NCI-H1417 treated with DMSO at 0.1 percent for 48 hours (cell line): ENCODE measurements around the gene JPT2.

ENCODE experiments used
- DNase-seq: peaks from one replicate; lab custom pipeline; 2025; lab: John Stamatoyannopoulos, UW

Gene JPT2

DNA sequence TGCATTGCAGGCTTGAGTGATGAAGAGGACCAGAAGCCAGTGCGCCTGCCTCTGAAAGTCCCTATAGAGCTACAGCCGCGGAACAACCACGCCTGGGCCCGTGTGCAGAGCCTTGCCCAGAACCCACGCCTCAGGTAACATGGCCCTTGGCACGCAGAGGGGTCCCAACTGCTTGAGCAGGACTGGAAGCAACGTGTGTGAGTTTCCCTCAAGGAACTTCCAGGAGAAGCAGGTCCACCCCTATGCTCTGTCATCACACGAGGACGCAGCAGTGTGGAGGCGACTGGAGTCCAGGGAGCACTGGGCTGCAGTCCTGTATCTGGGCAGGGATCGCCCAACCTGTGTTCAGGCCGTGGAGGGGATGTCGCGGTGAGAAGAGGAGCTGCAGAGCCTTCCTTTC, 25.1 kb upstream of the JPT2 start:
- DNase-seq: no peak

DNA sequence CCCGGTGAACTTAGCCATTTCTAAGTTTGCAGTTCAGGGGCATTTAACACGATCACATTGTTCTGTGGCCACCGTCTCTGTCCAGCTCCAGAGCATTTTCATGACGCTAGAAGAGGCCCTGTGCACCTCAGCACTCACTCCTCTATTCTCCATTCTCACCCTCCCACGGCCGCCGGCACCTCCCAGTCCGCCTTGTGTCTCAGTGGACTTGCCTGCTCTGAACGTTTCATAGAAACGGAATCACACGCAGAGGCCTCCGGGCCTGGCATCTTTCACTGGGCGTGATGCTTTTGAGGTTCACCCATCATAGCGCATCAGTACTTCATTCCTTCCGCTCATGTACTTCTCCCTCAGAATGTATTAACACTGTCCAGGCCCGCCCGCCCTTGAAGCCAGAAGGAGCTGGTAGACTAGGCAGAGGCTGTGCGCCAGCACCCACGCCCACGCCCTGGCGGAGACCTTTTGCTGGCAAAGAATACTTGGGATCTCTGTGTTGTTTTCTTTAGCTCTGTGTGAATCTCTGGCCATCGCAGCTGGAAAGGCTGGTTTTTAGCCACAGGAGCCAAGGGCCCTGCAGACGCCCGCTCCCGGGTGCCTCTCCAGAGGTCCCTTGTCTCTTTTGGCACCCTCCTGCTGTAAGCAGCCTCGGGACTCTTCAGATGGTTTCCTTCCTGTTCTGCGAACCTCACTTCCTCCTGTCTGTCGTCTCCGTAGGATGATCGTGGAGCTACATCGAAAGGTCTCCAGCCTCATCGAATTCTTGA, 23.4 kb upstream of the JPT2 start:
- no peak for DNase-seq

DNA sequence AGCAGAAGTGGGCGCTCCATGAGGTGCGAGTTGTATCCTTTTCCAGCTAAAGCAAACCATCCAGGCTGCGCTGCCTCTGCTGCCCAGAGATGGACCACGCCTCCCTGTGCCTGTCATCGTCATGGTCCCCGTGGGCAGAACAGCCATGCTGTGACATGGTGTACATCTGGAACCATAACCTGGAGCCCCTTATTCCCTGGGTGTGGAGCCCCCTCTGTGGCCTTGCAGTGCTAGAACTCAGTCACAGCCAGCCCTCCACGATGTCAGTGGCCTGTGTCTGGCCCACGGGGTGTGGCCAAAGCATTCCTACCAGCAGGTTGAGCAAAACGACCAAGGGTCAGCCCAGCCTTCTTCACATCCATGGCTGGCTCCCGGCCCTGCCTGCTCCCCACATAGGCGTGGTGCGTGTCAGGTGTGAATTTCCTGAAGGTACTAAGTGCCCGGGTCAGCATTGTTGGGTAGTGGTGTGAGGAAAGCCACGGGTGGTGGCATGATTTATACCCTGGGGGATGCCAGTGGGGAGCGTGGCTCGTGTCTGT, 22.7 kb upstream of the JPT2 start:
- DNase-seq: no peak

DNA sequence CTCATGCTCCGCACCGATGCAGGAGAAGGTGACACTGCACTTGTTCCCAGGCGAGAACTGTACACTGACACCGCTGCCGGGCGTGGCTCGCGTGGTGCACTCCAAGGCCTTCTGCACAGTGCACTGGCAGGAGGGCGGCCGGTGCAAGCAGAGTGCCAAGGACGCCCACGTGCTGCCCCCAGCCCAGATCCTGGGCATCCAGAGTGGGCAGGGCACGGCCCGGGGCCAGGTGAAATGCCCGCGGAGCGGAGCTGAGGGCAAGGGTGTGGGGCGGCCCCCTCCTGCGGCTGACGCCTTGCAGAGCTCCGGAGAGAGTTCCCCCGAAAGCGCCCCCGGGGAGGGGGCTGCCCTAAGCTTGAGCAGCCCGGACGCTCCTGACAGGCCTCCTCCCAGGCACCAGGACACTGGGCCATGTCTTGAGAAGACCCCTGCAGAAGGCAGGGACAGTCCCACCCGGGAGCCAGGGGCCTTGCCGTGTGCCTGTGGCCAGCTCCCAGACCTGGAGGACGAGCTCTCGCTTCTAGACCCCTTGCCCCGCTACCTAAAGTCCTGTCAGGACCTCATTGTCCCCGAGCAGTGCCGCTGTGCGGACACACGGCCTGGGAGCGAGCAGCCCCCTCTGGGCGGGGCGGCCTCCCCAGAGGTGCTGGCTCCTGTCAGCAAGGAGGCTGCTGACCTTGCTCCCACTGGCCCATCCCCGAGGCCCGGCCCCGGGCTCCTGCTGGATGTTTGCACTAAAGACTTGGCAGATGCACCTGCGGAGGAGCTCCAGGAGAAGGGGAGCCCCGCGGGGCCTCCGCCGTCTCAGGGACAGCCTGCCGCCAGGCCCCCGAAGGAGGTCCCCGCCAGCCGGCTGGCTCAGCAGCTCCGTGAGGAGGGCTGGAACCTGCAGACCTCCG, 21.9 kb upstream of the JPT2 start:
- no peak for DNase-seq

DNA sequence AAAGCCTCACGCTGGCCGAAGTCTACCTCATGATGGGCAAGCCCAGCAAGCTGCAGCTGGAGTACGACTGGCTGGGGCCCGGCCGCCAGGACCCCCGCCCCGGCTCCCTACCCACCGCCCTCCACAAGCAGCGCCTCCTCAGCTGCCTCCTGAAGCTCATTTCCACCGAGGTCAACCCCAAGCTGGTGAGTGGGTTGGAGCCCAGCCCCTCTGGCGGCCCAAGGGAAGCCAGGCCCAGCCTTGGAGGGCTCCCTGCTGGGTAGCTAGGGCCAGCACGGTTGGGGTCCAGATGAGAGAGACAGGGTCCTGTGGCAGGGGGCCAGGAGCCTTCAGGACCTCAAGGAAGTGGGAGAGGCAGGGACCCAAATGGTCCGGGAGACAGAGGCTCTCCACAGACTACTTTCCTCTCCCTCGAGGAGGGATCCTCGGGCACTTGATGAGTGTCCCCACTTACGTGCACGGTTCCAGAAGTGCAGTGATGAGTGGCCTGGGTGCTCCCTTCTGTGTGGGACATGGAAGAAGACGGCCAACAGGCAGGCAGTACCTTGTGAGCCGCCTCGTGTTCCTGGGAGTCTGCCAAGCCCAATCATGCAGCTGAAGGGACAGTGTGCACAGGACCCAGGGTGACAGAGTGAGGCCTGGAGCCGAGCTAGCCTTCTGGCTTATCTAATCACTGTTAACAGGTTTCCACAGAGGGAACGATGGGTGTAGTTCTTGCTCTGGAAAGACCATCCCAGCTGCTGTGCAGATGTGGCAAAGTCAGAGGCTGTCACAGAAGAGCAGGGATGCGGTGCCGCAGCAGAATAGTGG, 21.1 kb upstream of the JPT2 start:
- DNase-seq: no peak

DNA sequence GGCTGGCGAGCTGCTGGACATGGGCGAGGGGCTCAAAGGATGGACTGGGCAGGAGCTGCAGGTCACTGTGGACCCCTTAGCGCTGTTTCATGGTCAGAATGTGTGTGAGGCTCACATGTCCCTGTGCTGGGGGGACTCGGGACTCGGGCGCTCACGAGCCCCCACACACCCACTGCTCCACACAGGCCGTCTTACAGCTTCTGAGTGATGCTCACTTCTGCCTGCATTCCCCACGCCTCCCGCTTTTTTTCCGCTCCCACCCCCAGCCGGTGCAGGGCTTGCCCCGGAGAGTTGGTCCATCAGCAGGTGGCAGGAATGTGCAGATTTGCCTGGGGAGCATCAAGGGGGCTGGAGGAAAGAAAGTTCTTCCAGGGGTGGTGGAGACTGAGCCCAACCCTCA, 20.2 kb upstream of the JPT2 start:
- DNase-seq: no peak

DNA sequence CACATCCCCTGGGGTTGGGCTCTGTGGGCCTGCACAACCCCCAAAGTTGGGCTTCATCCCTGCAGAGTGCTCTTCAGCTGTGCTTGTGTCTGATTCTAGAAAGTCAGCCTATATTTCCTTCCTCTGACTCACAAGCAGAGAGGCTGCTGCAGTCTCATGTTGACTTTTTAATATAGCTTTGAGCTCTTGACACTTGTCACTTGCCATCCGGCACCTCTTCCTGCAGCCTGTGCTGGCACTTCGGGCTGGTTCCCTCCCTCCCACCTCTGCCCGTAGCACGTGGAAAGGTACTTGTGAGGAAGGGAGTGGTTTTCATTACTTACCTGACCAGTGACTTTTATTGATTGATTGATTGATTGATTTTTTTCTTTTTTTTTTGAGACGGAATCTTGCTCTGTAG, 19.0 kb upstream of the JPT2 start:
- no peak for DNase-seq

DNA sequence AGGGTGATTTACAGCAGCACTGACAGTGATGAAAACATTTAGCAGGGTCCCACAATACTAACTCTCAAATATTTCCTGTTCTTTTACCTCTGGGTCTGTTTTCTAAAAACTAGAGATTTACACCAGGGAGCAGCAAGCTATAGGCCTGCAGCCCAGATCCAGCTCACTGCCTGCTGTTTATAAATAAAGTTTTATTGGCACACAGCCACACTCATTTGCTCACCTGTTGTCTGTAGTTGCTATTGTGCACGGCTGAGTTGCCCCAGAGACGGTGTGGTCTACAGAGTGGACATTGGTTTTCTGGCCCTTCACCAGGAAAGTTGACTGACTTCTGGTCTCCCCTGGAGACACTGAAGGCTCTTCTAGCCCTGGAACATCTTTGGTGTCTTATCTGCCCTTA, 16.3 kb upstream of the JPT2 start:
- no peak for DNase-seq

DNA sequence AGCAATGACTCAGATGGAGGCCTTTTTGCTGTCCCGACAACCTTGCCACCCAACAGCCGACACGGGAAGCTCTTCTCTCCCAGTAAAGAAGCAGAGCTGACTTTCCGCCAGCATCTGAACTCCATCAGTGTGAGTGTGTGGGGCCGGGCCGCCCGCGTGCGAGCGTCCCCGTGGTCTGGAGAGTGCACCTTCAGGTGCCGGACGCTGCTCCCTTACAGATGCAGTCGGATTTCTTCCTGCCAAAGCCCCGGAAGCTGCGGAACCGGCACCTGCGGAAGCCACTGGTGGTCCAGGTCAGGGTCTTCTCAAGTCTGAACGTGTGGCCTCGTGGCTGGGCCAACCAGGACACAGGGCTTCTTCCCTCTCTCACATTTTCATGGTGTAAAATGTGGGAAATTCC, 15.5 kb upstream of the JPT2 start:
- no peak for DNase-seq

DNA sequence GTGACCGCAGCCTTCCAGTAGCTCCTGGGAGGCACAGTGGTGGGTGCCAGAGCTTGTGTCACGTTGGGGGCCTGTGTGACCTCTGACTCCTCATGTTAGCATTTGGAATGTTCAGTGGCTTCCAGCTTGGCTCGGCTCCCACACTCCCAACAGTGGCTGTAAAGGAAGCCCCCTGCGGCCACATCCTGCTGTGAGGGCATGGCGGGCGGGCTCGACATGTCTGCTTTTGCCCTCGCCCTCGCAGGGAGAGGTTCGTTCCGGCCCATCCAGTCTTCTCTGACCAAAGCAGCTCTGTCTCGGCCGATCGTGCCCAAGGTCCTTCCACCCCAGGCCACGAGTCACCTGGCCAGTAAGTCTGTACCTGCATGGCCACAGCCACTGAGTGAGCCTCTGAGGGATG, 12.2 kb upstream of the JPT2 start:
- DNase-seq: no peak

DNA sequence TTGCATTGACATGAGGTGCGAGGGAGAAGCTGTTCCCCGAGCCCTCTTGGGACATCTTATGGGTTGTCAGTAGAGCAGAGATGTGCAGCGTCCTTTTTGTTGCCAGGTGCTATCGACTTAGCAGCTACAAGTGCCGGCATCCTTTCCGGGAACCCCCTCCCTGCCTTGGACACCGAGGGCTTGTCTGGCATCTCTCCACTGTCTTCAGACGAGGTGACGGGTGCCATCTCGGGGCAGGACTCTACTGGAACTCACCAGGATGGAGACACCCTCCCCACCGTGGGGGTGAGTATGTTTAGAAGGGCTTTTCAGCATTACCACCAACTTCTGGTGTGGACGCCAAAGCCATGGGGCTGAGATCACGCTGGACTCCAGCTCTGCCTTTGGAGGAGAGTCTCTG, 11.8 kb upstream of the JPT2 start:
- DNase-seq: no peak

DNA sequence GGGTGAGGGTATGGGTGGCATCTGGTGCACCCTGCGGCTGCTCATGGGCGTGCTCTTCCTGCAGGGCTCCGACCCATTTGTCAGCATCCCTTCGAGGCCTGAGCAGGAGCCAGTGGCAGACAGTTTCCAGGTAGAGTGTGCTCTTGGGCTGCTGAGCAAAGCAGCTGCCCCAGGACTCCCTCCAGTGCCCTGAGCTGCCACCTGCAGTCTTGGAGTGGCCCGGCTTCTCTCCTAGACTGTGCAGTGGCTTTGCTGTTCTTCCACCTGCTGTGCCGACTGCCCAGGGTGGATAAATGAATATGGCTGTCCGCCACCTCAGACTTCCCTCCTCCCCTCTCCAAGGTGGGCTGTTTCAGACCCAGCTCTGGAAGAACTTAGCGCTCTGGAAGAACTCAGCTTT, 10.8 kb upstream of the JPT2 start:
- DNase-seq: no peak

DNA sequence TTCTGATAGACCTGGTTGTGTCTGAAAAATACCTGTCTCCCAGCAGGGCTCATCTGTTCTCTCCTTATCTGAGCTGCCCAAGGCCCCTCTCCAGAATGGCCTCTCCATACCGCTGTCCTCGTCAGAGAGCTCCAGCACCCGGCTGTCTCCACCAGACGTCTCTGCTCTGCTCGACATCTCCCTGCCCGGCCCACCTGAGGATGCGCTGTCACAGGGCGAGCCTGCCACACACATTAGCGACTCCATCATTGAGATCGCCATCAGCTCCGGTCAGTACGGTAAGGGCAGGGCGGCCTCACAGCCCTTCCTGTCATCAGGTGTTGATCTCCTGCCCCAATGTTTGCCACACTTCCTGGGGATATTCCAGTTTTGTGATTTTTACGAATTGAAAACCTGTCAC, 10.2 kb upstream of the JPT2 start:
- no peak for DNase-seq

DNA sequence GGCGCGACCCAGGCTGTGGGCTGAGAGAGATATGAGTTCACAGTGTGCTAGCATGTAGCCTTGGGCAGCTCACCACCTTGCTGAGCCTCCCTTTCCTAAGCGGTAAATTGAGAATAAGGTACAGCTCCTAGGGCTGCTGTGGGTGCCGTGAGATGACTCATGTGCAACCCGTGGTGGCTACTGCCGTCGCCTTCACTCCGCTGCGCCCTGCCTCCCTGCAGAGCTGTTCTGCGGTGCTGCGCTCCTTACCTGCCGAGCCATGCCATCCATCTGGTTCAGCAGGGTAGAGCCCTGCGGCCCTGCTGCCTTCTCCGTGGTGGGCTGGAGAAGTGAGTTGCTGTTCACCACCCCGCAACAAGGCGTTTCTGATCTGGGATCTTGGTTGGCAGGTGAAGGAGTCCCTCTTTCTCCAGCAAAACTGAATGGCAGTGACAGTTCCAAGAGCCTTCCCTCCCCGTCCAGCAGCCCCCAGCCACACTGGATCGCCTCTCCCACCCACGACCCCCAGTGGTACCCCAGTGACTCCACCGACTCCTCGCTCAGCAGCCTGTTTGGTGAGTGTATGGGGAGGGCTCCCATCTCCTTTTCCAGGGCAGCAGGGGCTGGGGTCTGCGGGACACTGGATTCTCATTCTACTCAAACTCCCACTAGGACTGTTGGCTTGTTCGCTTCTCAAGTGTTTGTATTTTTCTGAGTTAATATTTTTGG, 9.3 kb upstream of the JPT2 start:
- no peak for DNase-seq

DNA sequence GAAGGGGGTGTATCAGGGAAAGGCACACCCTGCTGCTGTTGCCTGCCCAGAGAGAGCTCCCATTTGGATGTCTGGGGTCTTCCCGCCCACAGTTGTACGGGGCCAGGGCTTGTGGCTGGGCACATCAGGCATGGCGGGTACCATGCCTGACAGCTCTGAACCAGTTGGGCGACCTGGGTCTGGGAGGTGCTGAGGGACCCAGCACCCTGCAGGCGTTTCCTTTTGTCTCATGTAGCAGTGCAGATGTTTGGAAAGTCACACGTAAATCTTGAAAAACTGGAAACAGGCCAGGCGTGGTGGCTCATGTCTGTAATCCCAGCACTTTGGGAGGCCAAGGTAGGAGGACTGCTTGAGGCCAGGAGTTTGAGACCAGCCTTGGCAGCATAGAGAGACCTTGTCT, 8.4 kb upstream of the JPT2 start:
- no peak for DNase-seq

DNA sequence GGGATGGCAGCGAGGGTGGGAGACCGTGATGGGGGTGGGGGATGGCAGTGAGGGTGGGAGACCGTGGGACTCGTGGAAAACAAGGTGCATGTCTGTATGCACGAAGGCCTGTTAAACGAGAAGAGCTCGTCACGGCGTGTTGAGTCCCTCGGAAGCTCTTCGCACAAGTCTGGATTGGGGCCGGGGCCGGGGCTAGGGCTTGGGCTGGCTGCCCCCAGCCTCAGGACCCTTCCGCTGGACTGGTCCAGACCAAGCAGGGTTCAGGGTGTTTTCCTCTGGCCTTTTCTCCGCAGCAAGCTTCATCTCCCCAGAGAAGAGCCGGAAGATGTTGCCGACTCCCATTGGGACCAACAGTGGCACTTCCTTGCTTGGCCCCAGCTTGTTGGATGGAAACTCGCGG, 7.7 kb upstream of the JPT2 start:
- DNase-seq: no peak

DNA sequence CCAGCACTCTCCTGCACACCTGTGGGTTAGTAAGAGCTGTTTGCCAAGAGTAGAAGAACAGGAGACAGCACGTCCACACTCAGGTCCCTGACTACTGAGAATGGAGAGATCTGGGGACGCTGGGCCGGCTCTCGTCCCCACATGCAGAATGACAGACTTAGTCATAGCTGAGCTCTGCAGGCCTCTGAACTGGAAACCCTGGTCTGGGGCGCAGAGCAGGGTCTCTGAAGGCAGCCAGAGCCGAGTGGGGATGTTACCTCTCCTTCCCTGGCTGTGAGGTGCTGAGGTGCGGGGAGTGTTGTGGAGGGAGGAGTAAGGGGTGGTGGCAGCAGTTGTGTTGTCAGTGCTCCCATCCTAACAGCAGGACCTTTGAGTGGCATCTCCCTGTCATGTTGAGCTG, 7.2 kb upstream of the JPT2 start:
- DNase-seq: no peak

DNA sequence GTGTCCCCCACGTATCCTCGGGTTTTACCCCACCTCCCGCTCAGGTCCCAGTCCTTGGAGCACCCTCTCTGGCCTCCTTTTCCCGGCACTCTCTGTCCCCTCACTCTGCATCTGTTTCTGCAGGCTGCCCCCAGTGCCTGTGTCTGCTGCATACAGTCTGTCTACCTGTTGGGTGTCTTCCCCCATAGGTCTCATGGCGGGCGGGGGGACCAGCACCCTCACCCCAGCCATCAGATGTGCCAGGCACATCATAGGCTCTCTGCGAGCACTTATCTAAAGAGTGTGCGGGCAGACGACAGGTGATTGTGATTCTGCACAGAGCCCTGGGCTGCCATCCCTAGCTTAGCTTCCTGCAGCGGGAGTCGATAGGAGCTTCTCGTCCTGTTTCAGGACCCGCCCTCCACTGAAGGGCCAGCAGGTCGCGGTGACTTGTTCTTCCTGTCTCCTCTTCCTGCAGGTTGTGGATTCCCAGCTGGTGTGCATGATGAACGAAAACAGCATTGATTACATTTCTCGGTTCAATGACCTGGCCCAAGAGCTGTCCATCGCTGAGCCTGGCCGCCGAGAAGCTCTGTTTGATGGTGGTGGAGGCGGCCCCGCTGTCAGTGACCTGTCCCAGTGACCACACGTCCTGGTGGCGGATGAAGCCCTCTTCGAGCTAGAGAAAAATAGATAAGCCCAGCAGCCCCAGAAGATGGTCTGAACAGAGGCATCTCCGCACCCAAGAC, 4.5 kb upstream of the JPT2 start:
- DNase-seq: no peak

DNA sequence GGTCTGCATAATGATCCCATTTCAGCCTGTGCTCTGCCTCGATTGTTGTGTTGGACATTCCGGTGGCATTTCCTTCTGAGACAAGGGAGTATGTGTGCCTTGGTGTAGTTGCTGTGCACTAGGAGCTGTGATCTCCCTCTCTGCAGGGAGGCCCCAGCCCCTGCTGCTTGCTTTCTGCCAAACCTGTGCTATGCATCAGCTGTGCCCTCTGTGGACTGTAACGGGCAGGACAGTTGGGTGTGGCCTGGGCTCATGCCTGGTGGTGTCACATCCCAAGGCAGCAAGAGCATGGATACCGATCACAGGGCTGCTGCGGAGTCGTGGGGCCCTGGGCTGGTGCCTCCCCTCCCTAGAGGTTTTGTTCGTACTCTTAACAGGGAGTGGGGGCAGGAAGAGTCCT, 3.8 kb upstream of the JPT2 start:
- DNase-seq: no peak

DNA sequence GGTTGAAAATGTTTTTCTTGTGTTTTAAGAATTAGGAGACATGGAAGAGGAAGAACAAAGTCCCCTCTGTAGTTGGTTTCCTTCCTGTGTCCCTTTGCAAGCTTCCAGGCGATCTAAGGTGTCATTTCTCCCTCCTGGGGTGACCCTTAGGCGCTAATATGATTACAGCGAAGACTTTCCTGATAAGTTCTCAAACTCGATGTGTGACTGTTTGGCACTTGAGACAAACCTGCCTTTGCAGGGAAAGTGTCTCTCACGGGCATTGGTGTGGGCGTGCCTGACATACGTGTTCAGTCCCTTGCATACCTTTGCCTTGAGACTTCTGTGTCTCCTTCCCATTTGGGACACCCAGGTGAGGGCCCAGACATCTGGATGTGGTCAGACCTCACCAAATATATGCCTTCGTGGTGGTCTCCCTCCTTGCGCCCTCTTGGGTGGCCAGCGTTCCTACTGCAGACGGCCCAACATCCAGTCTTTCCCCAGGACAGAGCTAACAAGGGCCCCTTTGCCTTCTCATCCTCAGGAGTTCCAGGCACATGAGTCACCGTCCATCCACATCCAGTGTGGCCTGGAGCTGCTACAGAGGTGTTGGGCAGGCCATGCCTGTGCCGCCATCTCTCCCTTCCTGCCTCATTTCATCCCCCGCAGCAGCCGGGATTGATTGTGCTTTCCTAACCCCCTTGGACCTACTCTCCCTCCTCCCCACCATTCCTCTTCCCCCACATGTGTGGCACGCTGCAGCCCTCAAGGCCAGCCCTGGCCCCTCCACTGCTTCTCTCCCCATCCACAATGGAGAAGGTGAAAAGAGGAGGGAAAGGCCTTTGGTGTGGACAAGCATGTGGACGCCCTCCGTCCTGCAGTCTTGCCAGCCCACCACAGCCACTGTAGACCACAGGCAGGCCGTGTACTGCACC, 3.1 kb upstream of the JPT2 start:
- DNase-seq: no peak
